HEK293 (cell line): ENCODE measurements around the gene GAMT.

ENCODE experiments used
- ZNF24 ChIP-seq: fragments of 450-650 bp; formaldehyde crosslinking; IDR thresholded peaks from 2 replicates; pipeline ENCODE4 v1.5.1; 2016; ENCODE audit warnings: missing biosample characterization, missing genetic modification characterization
- TF ChIP-seq, protein P1 (sequence below): fragments of 450-650 bp; formaldehyde crosslinking; IDR thresholded peaks from 2 replicates; pipeline ENCODE4 v1.5.1; 2016; ENCODE audit warnings: missing biosample characterization, missing genetic modification characterization

DNA sequence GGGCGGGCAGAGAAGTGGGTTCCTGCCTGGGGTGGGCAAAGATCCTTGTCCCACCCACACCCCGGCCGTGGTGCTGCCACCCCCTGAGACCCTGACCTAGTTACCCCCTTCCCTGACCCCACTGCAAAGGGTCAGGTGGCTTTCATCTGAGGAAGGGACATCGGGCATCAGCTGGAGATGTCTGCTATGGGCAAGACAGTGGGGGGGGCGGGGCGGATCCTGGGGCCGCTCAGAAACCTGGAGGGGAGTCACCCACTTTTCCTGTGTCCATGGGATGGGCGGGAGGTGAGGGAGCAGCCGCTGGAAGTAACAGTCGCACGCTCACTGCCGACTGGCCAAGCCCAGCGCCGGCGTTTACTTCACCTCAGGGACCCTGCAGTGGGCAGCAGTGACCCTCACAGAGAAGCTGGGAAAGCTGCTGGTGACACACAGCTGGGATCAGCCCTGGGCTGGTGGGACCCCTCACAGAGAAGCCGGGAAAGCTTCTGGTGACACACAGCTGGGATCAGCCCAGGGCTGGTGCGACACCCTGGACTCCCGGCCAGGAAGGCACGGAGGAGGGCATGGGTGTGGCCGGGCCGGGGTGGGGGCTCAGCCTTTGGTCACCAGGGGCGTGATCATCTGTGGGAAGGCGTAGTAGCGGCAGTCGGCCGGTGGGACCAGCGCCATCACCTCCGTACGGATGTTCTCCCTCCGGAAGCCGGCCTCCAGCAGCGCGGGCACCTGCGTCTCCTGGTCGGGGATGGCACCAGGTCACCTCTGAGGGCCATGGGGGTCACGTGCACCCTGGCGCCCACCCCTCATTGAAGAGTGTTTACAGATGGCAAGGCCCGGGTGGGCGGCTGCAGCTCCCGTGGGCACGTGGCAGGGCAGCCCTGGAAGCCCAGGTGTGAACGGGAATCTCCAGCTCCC, 4.3 kb downstream of the GAMT start:
- no peak for TF ChIP-seq ZNF24
- TF ChIP-seq, protein P1, sequence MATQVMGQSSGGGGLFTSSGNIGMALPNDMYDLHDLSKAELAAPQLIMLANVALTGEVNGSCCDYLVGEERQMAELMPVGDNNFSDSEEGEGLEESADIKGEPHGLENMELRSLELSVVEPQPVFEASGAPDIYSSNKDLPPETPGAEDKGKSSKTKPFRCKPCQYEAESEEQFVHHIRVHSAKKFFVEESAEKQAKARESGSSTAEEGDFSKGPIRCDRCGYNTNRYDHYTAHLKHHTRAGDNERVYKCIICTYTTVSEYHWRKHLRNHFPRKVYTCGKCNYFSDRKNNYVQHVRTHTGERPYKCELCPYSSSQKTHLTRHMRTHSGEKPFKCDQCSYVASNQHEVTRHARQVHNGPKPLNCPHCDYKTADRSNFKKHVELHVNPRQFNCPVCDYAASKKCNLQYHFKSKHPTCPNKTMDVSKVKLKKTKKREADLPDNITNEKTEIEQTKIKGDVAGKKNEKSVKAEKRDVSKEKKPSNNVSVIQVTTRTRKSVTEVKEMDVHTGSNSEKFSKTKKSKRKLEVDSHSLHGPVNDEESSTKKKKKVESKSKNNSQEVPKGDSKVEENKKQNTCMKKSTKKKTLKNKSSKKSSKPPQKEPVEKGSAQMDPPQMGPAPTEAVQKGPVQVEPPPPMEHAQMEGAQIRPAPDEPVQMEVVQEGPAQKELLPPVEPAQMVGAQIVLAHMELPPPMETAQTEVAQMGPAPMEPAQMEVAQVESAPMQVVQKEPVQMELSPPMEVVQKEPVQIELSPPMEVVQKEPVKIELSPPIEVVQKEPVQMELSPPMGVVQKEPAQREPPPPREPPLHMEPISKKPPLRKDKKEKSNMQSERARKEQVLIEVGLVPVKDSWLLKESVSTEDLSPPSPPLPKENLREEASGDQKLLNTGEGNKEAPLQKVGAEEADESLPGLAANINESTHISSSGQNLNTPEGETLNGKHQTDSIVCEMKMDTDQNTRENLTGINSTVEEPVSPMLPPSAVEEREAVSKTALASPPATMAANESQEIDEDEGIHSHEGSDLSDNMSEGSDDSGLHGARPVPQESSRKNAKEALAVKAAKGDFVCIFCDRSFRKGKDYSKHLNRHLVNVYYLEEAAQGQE (tag by site-specific recombination): no peak
